ENCODE measurements around the gene STK39. TPM values are rescaled to one million over a fixed set of nuclear protein-coding genes. Genes with fewer than 3 reads are reported as not detected.

Gene STK39
- total RNA-seq, 4 donors from 2014 or later, result 13.8 to 28.2 (median 18.3) TPM

DNA sequence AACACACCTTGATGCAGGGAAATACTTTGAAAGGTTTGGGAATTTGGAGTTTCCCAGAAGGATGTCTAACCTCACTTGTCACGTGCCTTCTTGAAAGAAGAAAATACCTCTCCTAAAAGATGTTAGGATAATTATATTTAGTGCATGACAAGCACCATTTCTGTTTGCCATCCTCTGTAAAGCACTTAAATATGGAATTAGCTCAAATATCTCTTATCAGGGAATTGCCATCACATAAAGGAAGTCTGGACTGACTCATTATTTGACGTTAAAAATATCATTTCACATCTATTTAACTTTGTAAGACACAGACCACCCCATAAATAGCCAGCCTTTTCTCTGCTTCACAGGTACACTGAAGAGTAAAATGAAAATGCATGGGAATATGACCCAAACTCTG is 140.1 kb downstream of the STK39 start:
- no peak for DNase-seq (ENCODE audit: low spot score in 2 of 2)
- Histone ChIP-seq H3K27ac (no peak overlapping the region), H3K4me3 (no peak overlapping the region), H3K27me3 (no peaks in the 10 kb centered on the region), H3K36me3 (peaks cover 2% of the 10 kb centered on the region), H3K9me3 (no peaks in the 10 kb centered on the region), H3K4me1 (no peaks in the 10 kb centered on the region)
- WGBS, result 50% methylated on average over 2 of the region's 2 CpGs
- TF ChIP-seq POLR2AphosphoS5 (IDR thresholded peaks at IDR 0.05) (no peak), EP300 (IDR thresholded peaks at IDR 0.05) (no peak), POLR2A (IDR thresholded peaks at IDR 0.05) (no peak)
- TF ChIP-seq, protein P1, sequence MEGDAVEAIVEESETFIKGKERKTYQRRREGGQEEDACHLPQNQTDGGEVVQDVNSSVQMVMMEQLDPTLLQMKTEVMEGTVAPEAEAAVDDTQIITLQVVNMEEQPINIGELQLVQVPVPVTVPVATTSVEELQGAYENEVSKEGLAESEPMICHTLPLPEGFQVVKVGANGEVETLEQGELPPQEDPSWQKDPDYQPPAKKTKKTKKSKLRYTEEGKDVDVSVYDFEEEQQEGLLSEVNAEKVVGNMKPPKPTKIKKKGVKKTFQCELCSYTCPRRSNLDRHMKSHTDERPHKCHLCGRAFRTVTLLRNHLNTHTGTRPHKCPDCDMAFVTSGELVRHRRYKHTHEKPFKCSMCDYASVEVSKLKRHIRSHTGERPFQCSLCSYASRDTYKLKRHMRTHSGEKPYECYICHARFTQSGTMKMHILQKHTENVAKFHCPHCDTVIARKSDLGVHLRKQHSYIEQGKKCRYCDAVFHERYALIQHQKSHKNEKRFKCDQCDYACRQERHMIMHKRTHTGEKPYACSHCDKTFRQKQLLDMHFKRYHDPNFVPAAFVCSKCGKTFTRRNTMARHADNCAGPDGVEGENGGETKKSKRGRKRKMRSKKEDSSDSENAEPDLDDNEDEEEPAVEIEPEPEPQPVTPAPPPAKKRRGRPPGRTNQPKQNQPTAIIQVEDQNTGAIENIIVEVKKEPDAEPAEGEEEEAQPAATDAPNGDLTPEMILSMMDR (IDR thresholded peaks at IDR 0.05), result no peak

DNA sequence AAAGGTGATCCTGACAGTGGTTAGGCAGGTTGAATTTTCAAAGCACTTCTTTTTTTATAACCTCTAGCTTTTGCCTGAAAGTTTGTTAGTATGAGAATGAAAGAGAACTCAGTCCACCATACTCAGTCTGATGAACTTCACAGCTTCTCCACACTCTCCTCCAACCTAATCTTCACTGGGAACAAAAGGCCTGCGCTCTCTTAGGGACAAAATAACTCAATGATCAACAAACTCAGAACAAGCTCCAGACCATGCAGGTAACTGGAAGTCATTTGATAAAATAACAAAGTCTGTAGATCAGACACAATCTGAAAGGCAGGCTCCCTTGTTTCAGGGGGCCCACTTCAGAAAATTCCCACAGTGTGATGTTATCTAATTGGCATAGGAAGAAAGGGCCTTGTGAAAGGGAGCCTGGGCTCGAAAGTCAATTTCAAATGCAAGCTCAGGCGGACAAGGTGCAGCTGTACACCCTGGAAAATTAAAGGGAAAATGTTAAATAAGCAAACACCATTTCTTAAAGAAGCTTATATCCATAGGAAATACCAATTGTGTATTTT is 142.2 kb downstream of the STK39 start:
- no peak overlapping the region for H3K4me3 ChIP-seq
- no peaks in the 10 kb centered on the region for H3K27me3 ChIP-seq
- TF ChIP-seq EP300 (IDR thresholded peaks at IDR 0.05) (no peak), POLR2A (IDR thresholded peaks at IDR 0.05) (no peak), POLR2AphosphoS5 (IDR thresholded peaks at IDR 0.05) (no peak)
- TF ChIP-seq, protein P1 (IDR thresholded peaks at IDR 0.05), result no peak
- no peaks in the 10 kb centered on the region for H3K9me3 ChIP-seq
- no peak for DNase-seq (ENCODE audit: low spot score in 2 of 2)
- no peaks in the 10 kb centered on the region for H3K4me1 ChIP-seq
- H3K27ac ChIP-seq, result no peak overlapping the region
- WGBS, result 88% methylated on average over 3 of the region's 3 CpGs
- H3K36me3 ChIP-seq, result peaks cover 2% of the 10 kb centered on the region

DNA sequence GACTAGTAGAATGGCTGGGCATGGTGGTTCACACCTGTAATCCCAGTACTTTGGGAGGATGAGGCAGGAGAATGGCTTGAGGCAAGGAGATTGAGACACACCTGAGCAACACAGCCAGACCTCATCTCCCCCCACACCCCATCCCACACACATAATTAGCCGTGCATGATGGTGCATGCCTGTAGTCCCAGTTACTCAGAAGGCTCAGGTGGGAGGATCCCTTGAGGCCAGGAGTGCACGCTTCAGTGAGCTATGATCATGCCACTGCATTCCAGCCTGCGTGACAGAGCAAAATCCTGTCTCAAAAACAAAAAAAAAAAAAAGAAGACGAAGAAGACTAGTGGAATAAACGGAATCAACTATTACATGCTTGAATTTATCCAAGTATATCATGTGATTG is 150.0 kb downstream of the STK39 start:
- Histone ChIP-seq H3K36me3 (no peaks in the 10 kb centered on the region), H3K27me3 (no peaks in the 10 kb centered on the region), H3K9me3 (no peaks in the 10 kb centered on the region), H3K4me3 (no peak overlapping the region), H3K4me1 (no peaks in the 10 kb centered on the region), H3K27ac (no peak overlapping the region)
- TF ChIP-seq EP300 (IDR thresholded peaks at IDR 0.05), result no peak
- no peak for TF ChIP-seq POLR2A (IDR thresholded peaks at IDR 0.05)
- DNase-seq (ENCODE audit: low spot score in 2 of 2), result no peak
- 76% methylated on average over 5 of the region's 5 CpGs for WGBS

DNA sequence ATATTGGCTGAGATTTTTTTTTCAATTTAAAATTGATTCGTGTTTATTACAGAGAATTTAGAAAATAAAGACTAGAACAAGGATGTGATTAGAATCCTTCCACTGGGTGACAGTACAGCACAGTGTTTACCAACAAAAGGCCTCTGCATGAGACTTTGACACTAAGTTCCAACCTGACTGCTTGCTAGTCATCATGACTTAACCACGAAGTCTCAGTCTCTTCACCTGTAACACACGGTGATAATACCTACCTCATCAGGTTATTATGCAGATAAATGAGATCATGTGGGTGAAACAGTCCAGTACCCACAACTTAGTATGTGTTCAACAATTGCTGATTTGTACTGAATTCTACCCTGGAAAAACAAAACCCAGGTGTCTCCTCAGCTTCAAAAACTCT is 151.2 kb downstream of the STK39 start:
- DNase-seq (ENCODE audit: low spot score in 2 of 2), result no peak
- no peaks in the 10 kb centered on the region for H3K27me3 ChIP-seq
- H3K9me3 ChIP-seq, result no peaks in the 10 kb centered on the region
- H3K27ac ChIP-seq, result no peak overlapping the region
- 90% methylated on average over 3 of the region's 3 CpGs for WGBS
- TF ChIP-seq, protein P1 (IDR thresholded peaks at IDR 0.05), result no peak
- TF ChIP-seq POLR2AphosphoS5 (IDR thresholded peaks at IDR 0.05) (no peak), EP300 (IDR thresholded peaks at IDR 0.05) (no peak), POLR2A (IDR thresholded peaks at IDR 0.05) (no peak)
- no peaks in the 10 kb centered on the region for H3K4me1 ChIP-seq
- H3K36me3 ChIP-seq, result no peaks in the 10 kb centered on the region
- H3K4me3 ChIP-seq, result no peak overlapping the region

DNA sequence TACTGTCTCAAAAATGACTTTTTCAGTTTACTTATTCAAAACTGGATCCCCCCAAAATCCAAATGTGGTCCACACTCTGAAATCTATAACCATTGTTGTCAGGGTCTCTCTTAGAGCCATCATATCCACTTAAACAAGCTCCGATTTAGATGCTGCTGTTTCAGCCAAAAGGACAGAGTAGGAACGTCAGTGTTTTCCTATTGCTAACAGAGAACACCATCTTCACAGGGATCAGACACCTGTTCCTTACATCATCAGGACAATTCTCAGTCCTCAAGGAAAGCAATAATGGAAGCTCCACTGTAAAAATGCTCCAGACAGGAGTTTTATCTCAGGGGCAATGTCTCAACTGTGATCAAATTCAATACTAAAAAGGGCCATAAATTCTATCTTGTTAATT is 155.4 kb downstream of the STK39 start:
- 80% methylated on average over 2 of the region's 2 CpGs for WGBS
- no peaks in the 10 kb centered on the region for H3K36me3 ChIP-seq
- DNase-seq (ENCODE audit: low spot score in 2 of 2), result no peak
- TF ChIP-seq POLR2AphosphoS5 (IDR thresholded peaks at IDR 0.05), result no peak
- no peak overlapping the region for H3K27ac ChIP-seq
- peaks cover 6% of the 10 kb centered on the region for H3K4me1 ChIP-seq
- no peaks in the 10 kb centered on the region for H3K9me3 ChIP-seq
- H3K27me3 ChIP-seq, result no peaks in the 10 kb centered on the region
- no peak overlapping the region for H3K4me3 ChIP-seq

DNA sequence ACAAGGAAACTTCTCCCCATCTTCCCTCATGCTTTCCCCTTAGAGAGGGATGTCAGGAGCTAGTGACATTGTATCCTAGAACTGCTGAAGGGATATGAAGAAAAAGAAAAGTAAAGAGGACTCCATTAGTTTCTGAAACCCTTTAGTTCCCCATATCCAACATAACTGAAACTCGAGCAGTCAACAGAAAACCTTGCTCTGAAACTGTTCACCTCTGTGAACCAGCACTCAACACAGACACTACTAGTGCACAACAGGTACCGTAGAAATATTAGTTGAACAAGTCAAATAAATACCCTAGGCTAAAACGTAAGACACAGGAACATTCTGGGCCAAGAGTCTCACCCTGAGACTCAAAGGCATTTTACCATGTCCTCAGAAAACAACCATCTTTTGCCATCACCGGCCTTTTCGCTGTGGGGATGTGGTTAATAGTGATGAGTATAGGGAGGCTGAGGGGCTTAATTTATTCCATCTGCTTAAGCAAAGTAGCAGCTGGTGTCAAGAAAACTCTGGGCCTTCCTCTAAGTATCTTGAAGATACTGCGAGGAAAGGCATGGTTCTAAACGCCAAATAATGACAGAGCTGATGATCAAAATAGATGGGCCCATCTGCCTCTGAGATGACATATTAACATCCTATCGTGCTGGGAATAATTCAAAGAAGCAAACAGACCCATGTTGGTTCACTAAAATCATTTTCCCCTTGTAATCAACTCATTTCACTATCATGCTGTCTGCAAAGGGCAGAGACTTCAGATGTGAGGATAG is 156.8 kb downstream of the STK39 start:
- Histone ChIP-seq H3K27ac (no peak overlapping the region), H3K36me3 (no peaks in the 10 kb centered on the region), H3K4me3 (no peak overlapping the region), H3K4me1 (peaks cover 10% of the 10 kb centered on the region), H3K27me3 (no peaks in the 10 kb centered on the region), H3K9me3 (no peaks in the 10 kb centered on the region)
- 81% methylated on average over 8 of the region's 8 CpGs for WGBS
- TF ChIP-seq, protein P1 (IDR thresholded peaks at IDR 0.05), result no peak
- TF ChIP-seq EP300 (IDR thresholded peaks at IDR 0.05) (no peak), POLR2AphosphoS5 (IDR thresholded peaks at IDR 0.05) (no peak), POLR2A (IDR thresholded peaks at IDR 0.05) (no peak)
- DNase-seq (ENCODE audit: low spot score in 2 of 2), result no peak
